LNCAP (cell line): Measurements from ENCODE around the gene TPST1.

ENCODE experiments used
- TF ChIP-seq, protein P1 (sequence below): fragments of 450-650 bp; IDR thresholded peaks from 2 replicates; pipeline ENCODE4 v1.5.1; 2017; ENCODE audit warnings: mild to moderate bottlenecking

TPST1 gene

DNA sequence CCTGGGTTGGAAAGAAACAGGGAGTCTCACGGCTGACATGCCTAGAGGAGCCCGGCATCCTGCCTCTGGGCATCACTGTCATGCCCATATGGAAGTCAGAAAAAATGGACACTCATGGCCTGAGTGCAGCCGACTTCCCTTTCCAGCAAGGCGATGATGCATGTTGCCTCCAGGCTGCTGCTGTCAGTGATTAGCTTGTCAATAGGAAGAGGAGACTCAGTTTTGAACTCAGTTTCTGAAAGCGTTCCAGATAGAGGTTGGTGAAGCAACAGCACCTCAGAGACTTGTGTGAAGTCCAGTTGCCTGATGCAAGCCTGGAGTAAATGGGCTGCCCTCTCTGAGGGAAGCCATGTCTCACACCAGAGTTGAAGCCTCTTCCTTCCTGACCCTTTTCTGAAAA lies 148.4 kb downstream of the TPST1 start:
- TF ChIP-seq, protein P1, sequence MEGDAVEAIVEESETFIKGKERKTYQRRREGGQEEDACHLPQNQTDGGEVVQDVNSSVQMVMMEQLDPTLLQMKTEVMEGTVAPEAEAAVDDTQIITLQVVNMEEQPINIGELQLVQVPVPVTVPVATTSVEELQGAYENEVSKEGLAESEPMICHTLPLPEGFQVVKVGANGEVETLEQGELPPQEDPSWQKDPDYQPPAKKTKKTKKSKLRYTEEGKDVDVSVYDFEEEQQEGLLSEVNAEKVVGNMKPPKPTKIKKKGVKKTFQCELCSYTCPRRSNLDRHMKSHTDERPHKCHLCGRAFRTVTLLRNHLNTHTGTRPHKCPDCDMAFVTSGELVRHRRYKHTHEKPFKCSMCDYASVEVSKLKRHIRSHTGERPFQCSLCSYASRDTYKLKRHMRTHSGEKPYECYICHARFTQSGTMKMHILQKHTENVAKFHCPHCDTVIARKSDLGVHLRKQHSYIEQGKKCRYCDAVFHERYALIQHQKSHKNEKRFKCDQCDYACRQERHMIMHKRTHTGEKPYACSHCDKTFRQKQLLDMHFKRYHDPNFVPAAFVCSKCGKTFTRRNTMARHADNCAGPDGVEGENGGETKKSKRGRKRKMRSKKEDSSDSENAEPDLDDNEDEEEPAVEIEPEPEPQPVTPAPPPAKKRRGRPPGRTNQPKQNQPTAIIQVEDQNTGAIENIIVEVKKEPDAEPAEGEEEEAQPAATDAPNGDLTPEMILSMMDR = no peak

DNA sequence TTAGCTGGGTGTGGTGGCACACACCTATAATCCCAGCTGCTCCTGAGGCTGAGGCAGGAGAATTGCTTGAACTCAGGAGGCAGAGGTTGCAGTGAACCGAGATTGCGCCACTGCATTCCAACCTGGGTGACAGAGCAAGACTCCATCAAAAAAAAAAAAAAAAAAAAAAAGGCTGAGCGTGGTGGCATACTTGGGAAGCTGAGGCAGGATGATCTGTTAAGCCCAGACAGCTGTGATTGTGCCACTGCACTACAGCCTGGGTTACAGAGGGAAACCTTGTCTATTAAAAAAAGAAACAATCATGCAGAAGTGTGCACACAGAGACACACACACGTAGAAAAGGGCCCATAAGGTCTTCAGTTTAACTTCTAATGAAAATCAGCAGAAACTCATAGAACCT lies 150.6 kb downstream of the TPST1 start:
- TF ChIP-seq, protein P1 = no peak

DNA sequence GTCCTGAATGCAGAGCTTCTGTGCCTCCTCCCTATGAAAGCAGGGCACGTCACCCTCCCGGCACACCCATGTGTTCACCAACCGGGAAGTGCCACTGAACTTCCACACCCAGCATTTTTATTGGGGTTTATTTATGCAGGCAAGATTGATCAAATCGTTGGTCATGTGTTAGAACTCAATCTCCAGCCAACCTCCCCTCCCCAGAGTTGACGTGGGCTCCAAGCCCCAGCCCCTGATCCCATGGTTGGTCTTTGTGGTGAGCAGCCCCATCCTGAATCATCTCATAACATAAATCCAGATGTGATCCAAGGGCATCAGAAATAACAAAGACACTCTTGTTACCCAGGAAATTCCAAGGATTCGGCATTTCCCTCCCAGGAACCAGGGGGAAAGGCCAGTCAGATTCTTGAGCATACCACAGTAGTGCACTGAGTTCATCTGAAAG lies 151.2 kb downstream of the TPST1 start:
- TF ChIP-seq, protein P1 = no peak

DNA sequence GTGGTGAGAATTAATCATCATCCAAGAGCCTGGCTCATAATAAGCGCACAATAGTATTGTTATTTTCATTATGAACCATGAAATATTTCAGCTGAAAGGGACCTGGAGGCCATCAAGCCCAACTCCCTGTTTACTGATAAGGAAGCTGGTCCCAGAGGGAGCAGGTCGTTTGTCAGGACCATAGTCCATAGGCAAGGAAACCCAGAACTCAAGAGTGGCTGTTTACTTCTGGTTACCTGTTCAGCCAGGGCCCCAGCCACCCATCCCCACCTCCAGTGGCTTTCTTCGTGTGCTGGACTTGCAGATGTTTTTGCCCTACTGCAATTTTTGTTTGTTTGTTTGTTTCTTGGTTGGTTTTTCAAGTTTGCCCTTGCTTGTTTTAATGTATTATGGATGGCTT lies 152.0 kb downstream of the TPST1 start:
- TF ChIP-seq, protein P1 = no peak

DNA sequence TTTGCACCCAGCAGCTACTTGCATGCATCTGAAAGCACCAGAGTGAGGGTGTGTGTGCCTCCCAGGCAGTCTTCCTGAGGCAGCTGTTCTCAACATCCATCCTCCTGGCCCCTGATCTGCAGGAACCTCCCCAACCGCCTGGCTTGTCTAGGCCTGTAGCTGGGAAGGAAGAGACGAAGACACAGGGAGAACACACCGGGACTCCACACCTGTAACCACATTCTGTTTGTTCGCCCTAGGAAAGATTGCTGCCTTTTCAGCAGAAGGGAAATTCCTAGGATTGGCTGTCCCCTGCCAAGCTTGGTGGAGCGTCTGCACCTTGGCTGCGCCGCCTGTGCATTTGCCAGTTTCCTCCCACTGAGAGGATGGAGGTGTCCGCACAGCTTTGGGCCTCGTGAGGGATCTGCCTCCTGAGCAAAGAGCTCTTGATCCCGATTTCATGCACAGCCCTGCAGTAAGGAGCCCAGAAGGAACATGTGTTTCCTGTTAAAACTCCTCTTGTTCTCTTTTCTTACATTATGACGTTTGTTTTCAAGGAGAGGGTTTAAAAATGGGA lies 154.6 kb downstream of the TPST1 start:
- TF ChIP-seq, protein P1 = no peak

DNA sequence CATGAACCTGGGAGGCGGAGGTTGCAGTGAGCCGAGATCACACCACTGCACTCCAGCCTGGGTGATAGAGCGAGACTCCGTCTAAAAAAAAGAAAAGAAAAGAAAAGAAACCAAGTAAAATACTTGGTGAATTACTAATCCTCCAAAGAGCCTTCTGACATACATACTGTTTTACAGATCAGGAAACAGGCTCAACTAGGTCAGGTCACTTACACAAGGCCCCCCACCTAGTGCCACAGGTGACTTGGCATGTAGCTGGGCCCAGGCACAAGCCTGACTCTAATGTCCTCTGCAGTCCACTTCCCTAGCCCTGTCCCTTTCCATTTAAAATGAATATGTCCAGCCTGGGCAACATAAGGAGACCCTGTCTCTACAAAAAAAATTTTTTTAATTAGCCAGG lies 157.0 kb downstream of the TPST1 start:
- TF ChIP-seq, protein P1 = no peak

DNA sequence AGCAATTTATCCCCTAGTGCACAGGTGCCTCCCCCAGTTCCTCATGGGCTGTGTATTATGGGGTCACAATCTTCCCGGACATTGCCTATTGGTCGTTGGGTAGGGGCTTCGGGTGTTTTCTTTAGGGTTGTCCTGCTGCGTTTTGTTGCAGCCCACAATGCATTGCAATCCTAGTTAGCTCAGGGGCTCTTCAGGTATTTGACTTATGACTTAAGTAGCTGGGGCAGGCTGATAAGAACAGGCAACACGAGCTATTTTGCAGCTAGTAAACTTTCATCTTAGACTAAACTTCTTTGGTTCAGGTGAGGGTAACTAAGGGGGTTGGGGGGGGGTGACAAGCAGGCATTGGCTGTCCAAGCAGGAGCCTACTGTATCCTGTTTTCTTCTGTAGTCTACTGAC lies 158.5 kb downstream of the TPST1 start:
- TF ChIP-seq, protein P1 = no peak
